ENCODE measurements around the gene LETM1. TPM values are rescaled to one million over a fixed set of nuclear protein-coding genes. Genes with fewer than 3 reads are reported as not detected.

Gene LETM1
- total and polyA plus RNA-seq, 2 of the 13 experiments (the other 11 are each of a cell fraction or from before 2014, with no cell fraction given): 9.7 to 41.6 TPM

DNA sequence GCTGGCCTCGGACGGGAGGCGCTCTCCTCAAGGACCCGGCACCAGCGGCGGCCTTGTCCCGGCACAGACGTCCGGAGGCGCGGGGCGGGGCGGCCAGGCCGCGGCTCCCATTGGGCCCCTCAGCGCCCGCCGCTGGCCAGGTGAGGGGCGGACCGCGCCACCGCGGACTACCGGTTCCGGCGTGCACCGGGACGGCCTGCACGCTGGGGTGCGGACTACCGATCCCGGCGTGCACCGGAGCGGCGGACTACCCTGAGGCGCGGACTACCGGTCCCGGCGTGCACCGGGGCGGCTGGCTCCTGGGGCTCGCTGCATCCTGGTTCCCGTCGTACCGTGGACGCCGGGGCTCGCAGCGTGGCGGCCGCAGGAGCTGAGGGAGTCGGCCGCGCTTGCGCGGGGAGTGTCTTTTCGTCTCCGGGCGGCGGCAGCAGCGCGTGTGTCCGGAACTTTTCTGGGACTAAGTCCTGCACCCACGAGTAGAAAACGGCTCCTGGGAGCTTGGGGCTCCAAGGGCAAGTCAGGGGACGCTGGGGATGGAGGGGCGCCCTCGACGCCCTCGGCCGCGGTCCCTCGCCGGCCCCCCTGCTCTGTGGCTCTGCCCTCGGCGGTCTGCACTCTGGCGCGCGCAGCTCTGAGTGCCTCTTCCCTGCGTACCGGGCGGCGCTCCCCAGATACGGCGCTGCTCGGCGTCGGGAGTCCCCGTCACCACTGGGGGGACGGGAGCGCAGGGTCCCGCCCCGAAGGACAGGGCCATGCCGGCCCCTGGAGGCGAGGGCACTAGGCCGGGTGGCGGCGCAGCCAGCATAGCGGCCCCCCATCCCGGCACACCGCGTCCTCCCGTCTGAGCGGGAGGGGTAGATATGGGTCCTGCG is at the start of gene LETM1 (continued):
- TF ChIP-seq, protein P1, sequence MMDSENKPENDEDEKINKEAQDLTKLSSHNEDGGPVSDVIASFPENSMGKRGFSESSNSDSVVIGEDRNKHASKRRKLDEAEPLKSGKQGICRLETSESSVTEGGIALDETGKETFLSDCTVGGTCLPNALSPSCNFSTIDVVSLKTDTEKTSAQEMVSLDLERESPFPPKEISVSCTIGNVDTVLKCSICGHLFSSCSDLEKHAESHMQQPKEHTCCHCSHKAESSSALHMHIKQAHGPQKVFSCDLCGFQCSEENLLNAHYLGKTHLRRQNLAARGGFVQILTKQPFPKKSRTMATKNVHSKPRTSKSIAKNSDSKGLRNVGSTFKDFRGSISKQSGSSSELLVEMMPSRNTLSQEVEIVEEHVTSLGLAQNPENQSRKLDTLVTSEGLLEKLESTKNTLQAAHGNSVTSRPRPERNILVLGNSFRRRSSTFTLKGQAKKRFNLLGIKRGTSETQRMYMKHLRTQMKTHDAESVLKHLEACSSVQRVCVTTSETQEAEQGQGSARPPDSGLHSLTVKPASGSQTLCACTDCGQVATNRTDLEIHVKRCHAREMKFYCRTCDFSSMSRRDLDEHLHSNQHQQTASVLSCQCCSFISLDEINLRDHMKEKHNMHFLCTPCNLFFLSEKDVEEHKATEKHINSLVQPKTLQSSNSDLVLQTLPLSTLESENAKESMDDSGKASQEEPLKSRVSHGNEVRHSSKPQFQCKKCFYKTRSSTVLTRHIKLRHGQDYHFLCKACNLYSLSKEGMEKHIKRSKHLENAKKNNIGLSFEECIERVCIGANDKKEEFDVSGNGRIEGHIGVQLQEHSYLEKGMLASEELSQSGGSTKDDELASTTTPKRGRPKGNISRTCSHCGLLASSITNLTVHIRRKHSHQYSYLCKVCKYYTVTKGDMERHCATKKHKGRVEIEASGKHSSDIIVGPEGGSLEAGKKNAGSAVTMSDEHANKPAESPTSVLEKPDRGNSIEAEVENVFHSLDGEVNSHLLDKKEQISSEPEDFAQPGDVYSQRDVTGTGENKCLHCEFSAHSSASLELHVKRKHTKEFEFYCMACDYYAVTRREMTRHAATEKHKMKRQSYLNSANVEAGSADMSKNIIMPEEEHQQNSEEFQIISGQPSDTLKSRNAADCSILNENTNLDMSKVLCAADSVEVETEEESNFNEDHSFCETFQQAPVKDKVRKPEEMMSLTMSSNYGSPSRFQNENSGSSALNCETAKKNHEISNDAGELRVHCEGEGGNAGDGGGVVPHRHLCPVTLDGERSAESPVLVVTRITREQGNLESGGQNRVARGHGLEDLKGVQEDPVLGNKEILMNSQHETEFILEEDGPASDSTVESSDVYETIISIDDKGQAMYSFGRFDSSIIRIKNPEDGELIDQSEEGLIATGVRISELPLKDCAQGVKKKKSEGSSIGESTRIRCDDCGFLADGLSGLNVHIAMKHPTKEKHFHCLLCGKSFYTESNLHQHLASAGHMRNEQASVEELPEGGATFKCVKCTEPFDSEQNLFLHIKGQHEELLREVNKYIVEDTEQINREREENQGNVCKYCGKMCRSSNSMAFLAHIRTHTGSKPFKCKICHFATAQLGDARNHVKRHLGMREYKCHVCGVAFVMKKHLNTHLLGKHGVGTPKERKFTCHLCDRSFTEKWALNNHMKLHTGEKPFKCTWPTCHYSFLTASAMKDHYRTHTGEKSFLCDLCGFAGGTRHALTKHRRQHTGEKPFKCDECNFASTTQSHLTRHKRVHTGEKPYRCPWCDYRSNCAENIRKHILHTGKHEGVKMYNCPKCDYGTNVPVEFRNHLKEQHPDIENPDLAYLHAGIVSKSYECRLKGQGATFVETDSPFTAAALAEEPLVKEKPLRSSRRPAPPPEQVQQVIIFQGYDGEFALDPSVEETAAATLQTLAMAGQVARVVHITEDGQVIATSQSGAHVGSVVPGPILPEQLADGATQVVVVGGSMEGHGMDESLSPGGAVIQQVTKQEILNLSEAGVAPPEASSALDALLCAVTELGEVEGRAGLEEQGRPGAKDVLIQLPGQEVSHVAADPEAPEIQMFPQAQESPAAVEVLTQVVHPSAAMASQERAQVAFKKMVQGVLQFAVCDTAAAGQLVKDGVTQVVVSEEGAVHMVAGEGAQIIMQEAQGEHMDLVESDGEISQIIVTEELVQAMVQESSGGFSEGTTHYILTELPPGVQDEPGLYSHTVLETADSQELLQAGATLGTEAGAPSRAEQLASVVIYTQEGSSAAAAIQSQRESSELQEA (CRISPR knock-in tag; IDR thresholded peaks at IDR 0.05; ENCODE audit: not compliant biosample characterization): no peak
- TF ChIP-seq ZEB1 (IDR thresholded peaks at IDR 0.05; ENCODE audit: insufficient replicate concordance, low read depth): peak; percentile 73
- TF ChIP-seq TEAD2 (CRISPR knock-in tag; IDR thresholded peaks at IDR 0.05): no peak
- TF ChIP-seq MTA1 (CRISPR knock-in tag; IDR thresholded peaks at IDR 0.05; ENCODE audit: borderline replicate concordance): peak; percentile 31; the same call in 1 of the 2 replicates
- TF ChIP-seq, protein P2, sequence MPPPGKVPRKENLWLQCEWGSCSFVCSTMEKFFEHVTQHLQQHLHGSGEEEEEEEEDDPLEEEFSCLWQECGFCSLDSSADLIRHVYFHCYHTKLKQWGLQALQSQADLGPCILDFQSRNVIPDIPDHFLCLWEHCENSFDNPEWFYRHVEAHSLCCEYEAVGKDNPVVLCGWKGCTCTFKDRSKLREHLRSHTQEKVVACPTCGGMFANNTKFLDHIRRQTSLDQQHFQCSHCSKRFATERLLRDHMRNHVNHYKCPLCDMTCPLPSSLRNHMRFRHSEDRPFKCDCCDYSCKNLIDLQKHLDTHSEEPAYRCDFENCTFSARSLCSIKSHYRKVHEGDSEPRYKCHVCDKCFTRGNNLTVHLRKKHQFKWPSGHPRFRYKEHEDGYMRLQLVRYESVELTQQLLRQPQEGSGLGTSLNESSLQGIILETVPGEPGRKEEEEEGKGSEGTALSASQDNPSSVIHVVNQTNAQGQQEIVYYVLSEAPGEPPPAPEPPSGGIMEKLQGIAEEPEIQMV (CRISPR knock-in tag; IDR thresholded peaks at IDR 0.05; ENCODE audit: low read depth): peak; percentile 98
- peak; percentile 83 for TF ChIP-seq ELF3 (CRISPR knock-in tag; IDR thresholded peaks at IDR 0.05)
- TF ChIP-seq, protein P3, sequence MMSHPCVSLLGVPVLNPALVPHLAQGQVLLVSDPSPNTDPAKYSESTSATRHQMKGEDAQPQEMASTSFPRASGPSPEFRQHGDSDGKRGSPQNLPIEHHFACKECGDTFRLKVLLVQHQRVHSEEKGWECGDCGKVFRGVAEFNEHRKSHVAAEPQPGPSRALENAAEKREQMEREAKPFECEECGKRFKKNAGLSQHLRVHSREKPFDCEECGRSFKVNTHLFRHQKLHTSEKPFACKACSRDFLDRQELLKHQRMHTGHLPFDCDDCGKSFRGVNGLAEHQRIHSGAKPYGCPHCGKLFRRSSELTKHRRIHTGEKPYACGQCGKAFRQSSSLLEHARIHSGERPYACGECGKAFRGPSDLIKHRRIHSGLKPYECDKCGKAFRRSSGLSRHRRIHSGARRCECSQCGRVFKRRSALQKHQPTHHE (CRISPR knock-in tag; IDR thresholded peaks at IDR 0.05; ENCODE audit: borderline replicate concordance): 0 out of 2 replicates have a peak, but pooled peaks have one; percentile 70
- TF ChIP-seq FOXJ3 (CRISPR knock-in tag; IDR thresholded peaks at IDR 0.05; ENCODE audit: borderline replicate concordance): 0 out of 2 replicates have a peak, but pooled peaks have one; percentile 53
- TF ChIP-seq ZNF382 (CRISPR knock-in tag; IDR thresholded peaks at IDR 0.05; ENCODE audit: borderline replicate concordance): no peak
- TF ChIP-seq ZNF782 (CRISPR knock-in tag; IDR thresholded peaks at IDR 0.05; ENCODE audit: borderline replicate concordance): peak; percentile 88; the same call in 1 of the 2 replicates
- TF ChIP-seq ETV5 (CRISPR knock-in tag; IDR thresholded peaks at IDR 0.05; ENCODE audit: borderline replicate concordance): peak; percentile 53; the same call in 1 of the 2 replicates
- TF ChIP-seq ZKSCAN8 (CRISPR knock-in tag; IDR thresholded peaks at IDR 0.05; ENCODE audit: borderline replicate concordance): no peak
- TF ChIP-seq KDM3A (CRISPR knock-in tag; IDR thresholded peaks at IDR 0.05; ENCODE audit: low read depth): no peak; the same call in 1 of the 2 replicates
- TF ChIP-seq SP4 (CRISPR knock-in tag; IDR thresholded peaks at IDR 0.05): peak; percentile 84; the same call in 1 of the 2 replicates
